Epithelial cell of proximal tubule (primary cell): Measurements from ENCODE around the gene MAGEH1. TPM values are rescaled to one million over a fixed set of nuclear protein-coding genes. Genes with fewer than 3 reads are reported as not detected.

Experiments used
- DNase-seq: peaks from one replicate; pipeline ENCODE4 v3.0.0-alpha.2; 2011; ENCODE audit warnings: low read depth
- H3K4me3 ChIP-seq: 2 replicates; pipeline ENCODE4 v1.5.1; 2011; ENCODE audit warnings: low read depth, mild to moderate bottlenecking, low read length
- total RNA-seq: library from RNA; depleted of rRNA; stranded (reverse); fragments of >200 nt; gene quantifications from 2 replicates; pipeline ENCODE4 v1.2.3, GENCODE V29; 2015
- TF ChIP-seq, protein P1 (sequence below): conservative IDR thresholded peaks from 2 replicates; pipeline ENCODE4 v1.5.1; 2012; ENCODE audit warnings: low read depth, mild to moderate bottlenecking, low read length

Gene MAGEH1
- total RNA-seq, 1 donor from 2014 or later, result 13.1 TPM

DNA sequence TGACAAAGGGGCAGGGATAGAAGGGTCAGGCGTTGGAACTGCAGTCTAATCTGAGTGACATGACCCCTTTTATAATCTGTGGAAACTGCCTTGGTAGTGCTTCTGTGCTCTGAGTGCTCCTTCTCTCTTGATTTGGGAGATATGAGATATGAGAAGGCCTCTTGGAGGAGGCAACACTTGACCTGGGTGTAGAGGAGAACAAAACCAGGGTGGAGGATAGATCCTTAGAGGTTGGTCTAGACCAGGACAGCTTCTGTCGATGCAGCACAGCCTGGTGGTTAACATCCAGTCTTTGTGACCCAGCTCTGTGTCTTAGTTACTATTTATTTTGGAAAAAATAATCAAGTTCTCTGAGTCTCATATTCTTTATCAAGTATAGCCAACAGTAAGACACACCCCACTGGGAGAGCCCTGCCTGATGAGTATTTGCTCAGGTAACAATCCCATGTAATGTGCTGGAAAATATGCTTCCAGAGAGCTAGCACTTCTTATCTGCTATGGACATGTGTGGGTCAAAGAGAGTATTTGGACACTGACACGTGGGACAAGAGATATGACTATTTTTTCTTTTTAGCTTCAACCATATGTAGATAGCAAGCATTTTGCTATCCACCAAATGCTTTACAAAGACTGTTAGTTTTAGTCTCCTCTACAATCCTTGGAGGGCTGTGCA lies 28.6 kb downstream of the MAGEH1 start:
- no peak overlapping the region for H3K4me3 ChIP-seq
- TF ChIP-seq, protein P1, sequence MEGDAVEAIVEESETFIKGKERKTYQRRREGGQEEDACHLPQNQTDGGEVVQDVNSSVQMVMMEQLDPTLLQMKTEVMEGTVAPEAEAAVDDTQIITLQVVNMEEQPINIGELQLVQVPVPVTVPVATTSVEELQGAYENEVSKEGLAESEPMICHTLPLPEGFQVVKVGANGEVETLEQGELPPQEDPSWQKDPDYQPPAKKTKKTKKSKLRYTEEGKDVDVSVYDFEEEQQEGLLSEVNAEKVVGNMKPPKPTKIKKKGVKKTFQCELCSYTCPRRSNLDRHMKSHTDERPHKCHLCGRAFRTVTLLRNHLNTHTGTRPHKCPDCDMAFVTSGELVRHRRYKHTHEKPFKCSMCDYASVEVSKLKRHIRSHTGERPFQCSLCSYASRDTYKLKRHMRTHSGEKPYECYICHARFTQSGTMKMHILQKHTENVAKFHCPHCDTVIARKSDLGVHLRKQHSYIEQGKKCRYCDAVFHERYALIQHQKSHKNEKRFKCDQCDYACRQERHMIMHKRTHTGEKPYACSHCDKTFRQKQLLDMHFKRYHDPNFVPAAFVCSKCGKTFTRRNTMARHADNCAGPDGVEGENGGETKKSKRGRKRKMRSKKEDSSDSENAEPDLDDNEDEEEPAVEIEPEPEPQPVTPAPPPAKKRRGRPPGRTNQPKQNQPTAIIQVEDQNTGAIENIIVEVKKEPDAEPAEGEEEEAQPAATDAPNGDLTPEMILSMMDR, result no peak
- DNase-seq, result no peak

DNA sequence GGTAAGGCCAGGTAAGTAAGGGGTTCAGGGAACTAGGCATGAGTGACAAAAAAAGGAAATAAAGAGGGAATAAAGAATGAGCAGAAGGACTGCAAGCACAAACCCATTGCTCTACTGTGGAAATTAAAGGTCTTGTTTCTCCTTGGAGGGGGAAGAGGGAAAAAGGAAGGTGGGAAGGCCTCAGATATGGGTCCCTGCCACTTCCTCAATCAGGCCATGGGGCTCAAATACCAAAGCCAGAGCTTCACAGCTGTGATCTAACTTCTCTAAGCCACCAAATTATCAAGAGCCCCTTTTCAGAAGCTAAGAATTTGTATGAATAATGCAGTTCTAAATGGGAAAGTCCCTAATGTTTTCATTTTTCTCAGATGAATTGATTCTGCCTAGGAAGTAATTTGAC lies 33.0 kb downstream of the MAGEH1 start:
- TF ChIP-seq, protein P1, result no peak
- no peak overlapping the region for H3K4me3 ChIP-seq
- no peak for DNase-seq

DNA sequence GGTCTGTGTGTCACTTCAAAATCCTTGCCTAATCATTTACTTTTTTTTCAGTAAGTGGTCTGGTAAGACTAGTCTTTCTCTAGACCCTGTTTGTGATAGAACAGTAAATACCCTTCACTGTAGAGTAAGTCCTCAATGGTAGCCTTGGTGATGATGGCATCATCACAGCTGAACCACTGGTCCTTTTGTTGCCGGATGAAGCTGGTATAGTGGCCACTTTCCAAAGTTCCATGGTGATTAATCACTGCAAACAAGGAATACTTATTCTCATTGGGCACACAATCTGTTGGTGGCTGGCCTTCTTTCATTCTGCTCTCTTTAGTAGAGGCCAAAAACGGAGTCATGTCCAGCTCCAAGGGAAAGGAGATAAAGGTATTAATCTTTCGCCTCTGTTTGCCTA lies 34.8 kb downstream of the MAGEH1 start:
- H3K4me3 ChIP-seq, result no peak overlapping the region
- DNase-seq, result no peak
- TF ChIP-seq, protein P1, result no peak

DNA sequence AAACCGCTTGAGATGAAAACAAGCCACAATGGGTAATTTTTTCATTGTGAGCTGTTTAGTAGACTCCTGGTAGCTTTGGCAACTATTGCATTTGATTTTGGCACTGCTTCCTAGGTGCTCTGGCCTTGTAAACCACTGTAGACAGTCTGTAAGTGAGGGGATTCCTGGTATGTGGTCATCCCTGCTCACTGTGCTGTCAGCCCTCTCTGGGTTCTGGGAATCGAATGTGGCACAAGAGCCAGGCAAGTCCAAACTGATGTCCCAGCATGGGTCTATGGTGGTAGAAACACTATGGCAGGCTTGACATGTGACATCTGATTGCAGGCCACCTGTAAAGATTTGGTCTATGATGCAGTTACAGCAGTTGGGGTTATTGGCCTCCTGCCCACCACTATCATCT lies 35.2 kb downstream of the MAGEH1 start:
- TF ChIP-seq, protein P1, result no peak
- no peak overlapping the region for H3K4me3 ChIP-seq
- DNase-seq, result no peak

DNA sequence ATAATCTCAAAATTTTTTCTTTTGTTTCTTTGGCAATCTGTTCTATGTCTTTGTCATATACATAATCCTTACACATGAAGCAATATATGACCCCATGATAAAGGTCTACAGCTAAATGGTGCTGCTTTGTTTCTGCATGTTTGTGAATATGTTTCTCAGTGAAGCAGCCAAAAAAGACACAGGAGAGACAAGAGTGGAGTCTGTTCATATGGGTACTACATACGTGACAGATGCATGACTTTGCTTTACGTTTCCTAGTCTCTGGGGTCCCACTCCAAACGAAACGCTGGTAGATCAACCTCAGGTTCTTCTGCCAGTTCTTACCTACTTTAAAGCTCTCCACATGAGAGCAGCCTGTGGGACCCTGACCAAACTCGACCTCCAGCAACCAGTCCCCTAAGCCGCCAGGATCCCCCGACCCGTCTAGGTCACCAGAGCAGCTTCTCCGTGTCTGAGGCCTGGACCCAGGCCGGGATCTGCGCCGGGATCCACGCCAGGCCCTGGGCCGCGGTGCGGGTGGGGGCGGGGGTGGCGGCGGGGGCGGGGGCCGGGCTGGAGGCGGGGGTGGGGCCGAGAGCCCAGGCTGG lies 36.2 kb downstream of the MAGEH1 start:
- no peak for DNase-seq
- H3K4me3 ChIP-seq, result peak overlapping the region; percentile 77
- TF ChIP-seq, protein P1, result no peak

DNA sequence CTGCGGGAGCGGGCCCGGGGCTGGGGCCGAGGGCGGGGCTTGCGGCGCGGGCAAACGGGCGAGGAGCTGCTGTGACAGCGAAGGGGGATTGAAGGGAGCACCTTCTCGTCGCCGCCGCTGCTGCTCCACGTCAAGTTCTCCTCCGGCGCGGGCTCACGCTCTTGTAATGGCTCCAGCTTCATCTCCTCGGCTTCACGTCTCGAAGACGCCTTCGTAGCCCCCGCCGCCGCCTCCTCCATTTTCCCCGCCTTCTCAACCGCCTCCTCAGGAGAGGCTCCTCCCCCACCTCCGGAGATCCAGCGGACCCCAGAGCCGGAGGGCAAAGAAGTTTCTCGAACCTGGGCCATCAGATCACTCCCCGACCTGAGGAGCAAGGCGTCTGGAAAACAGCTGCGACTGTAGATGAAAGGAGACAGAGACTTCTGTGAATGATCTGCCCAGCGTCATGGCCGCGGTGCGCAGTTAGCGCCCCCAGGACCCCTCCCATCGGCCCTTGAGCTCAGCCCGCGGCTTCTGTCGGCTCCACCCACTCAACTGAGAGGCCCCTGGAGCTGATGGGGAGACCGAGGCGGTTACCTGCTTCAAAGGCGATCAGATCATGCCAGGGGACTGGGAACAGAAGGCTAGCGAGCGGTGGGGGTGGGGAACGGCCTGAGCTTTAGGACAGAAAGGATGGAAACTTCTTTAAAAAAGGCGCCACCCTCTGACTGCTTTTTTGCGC lies 36.8 kb downstream of the MAGEH1 start:
- peak overlapping the region; percentile 77 for H3K4me3 ChIP-seq
- DNase-seq, result no peak
- TF ChIP-seq, protein P1, result no peak
